ENCODE data around the gene JOSD2.

The JOSD2 gene

DNA sequence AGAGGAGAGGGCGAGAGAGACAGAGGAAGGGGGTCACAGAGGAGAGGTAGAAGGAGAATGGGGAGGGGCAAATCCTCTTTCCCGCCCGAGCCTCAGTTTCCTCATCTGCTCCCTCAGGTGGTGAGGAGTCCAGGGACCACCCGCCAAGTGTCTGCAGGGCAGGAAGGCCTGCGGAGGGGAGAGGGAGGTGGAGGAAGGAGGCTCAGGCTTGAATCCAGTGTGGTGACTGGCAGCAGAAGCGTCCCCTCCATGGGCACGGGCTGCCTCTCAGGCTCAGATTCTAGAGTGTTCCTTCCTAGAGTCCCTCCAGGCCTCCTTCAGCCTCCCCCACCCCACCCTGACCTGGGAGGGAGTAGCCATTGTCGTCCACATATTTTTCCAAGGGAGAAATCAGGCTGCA lies 17.8 kb downstream of the JOSD2 start:
- no peak for ATAC-seq

DNA sequence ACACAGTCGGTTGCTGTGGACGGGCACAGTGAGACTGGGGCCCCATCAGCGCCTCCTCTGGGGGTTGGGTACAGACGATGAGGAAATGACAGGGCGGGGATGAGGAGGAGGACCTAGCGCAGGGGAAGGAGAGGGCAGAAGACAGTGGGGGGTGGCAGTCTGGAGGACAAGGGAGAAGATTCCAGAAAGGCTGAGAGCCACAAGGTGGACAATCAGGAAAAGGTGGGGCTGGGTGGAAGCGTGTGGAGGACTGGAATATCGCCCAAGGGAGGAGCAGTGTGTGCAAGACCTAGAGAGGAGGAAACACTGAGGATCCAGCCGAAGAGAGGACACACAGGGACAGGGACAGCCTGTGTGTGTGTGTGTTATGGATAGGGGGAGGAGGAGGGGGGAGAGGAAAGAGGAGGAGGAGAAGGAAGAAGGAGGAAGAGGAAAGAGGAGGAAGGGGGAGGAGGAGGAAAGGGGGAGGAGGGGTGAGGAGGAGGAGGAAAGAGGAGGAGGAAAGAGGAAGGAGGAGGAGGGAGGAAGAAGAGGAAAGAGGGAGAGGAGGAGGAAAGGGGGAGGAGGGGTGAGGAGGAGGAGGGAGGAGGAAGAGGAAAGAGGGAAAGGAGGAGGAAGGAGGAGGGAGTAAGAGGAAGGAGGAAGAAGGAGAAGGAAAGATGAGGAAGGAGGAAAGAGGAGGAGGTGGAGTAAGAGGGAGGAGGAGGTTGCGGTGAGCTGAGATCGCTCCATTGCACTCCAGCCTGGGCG lies 18.5 kb downstream of the JOSD2 start:
- ATAC-seq: peak; percentile 92
- peak; percentile 63 for DNase-seq

More for the DNA sequence above, 17.8 kb downstream of the JOSD2 start:
- no peak for DNase-seq

DNA sequence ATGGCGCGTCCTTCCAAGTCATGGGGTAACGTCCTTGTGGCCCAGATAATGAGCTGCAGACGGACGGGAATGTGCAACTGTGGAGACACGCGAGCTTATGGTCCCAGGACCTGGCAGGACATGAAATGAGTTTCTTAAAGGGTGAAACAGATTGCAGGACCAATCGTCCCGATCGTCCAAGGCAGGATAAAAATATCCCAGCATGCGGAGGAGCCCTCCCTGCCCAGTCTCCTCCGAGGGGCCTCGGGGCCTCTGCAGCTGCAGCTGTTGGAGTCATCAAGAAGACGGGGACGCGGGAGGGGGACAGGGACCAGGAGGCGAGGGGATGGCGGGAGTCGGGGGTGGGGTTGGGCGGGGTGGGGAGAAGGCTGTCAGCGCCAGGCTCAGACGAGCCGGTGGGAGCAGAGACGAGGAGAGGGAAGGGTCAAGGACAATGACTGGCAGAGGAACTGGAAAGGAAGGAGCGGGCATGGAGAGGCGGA lies 20.0 kb downstream of the JOSD2 start:
- ATAC-seq (no peak), DNase-seq (no peak)

DNA sequence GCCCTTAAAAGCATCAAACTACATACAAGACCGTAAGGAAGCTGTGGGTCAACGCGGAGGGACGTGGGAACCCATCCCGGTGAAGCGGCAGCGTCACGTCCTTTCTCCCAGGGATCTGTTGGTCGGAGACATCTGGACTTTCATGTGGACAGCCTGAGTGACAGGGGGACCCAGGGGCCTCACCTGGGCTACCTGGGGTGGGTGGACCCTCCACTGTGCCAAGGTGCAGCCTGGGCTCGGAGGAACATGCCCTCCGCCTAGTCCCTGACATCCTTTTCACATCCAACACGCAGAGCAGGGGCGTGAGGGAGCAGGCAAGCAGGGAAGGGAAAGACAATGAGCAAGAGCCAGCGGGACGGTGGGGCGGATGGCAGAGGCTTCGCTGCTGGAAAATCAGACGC lies 20.6 kb downstream of the JOSD2 start:
- DNase-seq (no peak), ATAC-seq (no peak)

DNA sequence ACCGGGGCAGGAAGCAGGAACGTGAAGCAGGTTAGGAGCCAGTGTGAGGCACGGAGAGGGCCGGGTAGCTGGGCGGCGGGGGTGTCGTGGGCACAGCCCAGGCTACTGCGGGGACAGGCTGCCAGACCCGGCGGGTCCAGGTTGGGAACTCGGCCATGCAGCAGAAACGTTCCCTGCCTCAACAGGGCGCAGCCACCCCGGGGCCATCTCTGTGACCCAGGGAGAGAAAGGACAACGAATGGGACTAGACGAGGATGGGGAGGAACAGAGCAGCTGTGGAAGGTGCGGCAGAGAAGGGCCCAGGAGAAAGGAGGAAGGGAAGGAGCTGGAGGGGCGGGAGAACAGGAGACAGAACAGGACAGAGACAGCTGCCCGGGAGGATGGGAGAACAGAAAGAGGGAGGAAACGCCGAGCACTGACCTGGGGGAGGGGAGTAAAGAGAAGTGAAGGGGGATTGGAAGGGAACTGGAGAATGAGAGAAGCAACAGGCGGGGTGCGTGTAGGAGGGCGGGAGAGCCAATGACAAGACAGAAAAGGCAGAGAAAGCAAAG lies 21.5 kb downstream of the JOSD2 start:
- DNase-seq: no peak
- no peak for ATAC-seq

DNA sequence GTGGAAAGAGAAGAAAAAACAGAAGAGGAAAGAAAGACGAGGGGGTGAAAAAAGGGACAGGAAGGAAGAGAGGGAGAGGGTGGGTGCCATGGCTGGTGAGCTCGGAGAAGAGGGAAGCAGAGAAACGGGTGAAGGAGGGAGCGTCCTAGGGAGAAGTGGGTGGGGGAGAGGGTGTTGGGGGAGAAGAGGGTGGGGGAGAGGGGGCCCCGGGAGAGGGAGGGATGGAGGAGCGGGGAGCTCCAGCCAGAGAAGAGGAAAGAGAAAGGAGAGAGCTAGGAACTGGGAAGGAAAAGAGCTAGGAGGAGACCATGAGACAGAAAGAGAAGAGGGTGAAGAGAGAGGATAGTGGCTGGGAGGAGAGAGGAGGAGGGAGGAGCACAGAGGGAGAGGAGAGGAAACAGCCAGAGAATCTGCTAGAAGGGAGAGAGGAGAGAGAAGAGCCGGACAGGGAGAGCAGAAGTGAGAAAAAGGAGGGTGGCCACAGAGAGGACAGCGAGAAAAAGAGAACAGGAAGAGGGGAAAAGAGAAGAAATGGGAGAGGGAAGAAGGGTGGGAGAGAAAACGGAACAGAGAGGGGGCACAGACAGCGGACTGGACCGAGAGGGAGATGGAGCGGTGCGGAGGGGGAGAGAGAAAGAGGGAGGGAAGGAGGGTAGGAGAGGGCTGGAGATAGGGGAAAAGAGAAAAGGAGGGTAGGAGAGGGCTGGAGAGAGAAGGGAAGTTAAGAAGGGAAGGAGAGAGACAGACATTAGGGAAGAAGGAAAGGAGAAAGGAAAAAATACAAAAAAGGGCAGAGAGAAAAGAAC lies 22.4 kb downstream of the JOSD2 start:
- no peak for DNase-seq
- ATAC-seq: no peak

DNA sequence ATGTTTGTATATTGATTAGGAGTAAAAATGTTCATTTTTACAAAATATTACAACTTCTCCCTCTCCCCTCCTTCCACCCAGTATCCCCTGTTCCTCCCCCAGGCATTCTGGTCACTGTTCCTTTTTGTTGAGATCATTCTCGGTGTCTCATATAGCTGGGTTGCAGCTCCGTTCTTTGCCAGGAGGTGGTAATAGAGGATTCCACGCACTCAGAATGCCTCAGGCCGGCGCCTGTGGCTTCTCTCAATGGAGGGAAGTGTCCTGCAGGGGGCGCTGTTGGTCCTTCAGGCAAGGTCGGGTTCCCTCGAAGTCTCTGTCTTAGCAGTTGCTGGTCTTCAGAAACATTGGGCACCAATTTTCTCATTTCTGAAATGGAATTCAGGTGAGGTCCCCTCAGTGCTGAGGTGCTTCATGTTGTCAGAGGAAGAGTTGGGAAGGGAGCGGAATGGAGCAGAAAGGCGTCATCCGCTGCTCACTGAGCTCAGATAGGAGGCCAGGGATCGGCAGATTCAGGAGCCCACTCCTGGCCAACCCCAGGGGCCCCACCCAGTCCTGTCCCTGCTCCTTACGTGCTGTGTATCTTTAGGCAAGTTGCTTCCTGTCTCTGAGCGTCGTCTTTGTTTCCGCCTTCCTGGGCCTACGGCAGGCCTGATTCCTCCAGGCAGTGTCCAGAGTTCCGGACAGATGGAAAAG lies 24.0 kb downstream of the JOSD2 start:
- DNase-seq (peak; percentile 77), ATAC-seq (no peak)

DNA sequence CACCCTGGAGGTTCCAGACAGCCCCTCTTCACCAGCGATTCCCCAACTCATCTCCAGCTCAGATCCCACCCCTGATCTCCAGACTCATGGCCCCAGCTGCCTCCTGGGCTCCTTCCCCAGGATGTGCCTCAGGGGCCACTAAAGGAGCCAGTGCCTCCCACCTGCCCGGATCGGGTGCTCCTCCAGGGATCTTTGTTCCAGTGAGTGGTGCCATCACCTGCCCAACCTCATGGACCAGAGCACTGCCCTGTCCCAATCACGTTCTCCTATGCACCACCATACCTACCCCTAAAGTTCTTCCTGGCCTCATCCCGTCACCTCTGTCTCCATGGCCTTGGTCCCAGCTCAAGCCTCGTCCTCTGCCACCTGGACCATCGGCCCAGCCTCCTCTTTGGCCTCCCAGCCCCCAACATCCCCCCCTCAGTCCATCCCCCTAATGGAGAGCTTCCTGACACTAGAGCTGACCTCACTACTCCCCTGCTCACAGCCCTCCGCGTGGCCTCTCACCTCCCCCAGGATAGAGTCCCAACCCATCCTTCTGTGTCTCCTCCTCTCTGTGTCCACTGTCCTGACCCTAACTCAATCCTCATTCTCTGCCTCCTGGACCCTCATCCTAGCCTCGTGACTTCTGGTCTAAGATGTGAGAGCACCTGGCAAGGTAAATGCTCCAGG lies 25.6 kb downstream of the JOSD2 start:
- DNase-seq: no peak
- no peak for ATAC-seq

DNA sequence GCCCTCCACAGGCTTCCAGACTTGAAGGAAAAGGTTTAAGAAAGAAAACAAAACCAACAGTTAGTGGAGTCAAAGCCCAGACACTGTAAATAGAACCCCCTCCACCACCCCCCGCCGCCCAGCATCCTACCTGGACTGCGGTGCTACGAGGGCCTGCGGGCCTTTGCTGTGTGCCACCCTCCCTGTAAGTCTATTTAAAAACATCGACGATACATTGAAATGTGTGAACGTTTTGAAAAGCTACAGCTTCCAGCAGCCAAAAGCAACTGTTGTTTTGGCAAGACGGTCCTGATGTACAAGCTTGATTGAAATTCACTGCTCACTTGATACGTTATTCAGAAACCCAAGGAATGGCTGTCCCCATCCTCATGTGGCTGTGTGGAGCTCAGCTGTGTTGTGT lies 28.1 kb downstream of the JOSD2 start:
- ATAC-seq: no peak
- no peak for DNase-seq

DNA sequence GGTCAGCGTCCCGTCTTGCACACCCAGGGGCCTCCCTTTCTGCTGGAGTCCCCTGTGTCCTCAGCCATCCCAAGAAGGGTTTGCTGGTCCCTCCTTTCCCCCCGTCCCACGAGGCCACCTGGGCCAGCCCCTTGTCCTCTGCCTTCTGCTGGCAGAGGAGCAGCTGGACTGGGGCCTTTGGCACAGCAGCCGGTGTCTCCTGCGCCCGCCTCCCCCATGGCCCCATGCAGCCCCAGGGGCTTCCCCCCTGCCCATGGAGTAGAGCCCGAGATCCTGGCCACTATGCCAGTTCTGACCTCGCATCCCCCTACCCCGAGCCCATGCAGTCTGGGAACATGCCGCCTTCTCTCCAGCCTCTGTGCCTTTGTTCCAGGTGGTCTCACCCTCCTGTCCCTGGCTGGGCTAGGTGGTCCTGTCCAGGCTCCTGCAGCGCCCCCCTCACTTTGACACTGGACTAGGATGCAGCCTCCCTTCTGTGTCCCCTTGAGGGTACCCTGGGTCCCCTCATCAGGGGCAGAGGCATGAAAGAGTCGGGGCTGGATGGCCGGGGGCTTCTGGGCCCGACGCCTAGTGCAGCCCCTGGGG lies 28.6 kb downstream of the JOSD2 start:
- DNase-seq: no peak
- ATAC-seq: no peak

DNA sequence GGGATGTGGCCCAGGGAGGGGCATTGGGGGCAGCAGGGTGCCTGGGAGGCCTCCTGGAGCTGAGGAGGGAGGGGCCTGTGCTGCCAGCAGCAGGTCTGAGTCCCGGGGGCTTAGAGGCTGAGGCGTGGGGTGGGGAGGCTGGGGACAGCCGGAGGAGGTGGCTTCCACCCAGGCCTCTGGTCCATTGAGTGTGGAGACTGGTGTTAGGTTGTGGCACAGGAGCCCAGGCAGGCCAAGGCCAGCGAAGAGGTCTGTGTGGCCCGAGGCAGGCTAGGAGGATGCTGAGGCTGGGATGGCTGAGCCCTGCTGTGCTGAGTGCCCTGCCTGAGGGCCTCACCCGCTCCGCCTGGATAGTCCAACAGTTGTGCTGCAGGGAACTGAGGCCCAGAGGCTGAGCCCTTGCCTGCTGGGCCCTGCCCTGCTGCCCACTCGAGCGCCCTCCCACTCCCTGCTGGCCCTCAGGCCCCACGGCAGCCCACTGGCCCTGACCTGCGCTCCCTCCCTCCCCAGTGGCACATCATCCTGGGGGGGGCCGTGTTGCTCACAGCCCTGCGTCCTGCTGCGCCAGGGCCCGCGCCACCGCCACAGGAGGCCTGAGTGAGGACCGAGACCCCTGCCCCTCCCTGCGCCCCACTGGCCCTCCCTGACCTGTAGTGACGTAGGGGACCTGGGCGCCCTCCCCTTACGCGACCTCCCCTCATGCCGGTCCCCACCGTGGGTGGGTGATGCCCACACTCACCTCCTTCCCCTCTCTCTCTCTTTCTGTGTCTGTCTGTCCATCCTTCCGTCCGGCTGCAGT lies 29.4 kb downstream of the JOSD2 start:
- DNase-seq: no peak
- ATAC-seq: no peak

DNA sequence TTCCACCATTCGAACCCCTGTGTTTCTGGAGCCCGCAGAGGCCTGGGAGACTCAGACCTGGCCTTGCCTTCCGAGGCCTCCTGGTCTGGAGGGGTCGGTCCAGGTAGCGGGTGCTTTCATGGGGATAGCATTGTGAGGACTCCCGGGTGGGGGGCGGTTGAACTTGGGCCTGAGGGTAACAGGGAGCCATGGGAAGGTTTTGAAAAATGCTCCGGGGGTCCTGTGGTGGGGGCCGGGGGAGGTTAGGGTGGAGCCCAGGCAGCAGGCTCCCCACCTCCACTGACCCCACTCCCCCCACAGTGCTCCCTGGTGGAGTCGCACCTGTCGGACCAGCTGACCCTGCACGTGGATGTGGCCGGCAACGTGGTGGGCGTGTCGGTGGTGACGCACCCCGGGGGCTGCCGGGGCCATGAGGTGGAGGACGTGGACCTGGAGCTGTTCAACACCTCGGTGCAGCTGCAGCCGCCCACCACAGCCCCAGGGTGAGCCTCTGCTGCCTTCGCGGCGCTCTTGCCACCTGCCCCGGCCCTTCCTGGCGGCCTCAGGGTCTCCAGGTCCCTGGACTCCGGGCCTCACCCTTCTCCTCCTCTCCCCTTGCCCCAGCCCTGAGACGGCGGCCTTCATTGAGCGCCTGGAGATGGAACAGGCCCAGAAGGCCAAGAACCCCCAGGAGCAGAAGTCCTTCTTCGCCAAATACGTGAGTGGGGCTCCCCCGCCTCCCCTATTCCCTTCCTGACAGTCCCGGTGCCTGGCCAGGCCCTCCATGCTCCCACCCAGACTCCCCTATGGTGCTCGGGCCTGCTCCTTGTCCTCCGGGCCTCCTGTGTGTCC lies 30.5 kb downstream of the JOSD2 start:
- no peak for DNase-seq

DNA sequence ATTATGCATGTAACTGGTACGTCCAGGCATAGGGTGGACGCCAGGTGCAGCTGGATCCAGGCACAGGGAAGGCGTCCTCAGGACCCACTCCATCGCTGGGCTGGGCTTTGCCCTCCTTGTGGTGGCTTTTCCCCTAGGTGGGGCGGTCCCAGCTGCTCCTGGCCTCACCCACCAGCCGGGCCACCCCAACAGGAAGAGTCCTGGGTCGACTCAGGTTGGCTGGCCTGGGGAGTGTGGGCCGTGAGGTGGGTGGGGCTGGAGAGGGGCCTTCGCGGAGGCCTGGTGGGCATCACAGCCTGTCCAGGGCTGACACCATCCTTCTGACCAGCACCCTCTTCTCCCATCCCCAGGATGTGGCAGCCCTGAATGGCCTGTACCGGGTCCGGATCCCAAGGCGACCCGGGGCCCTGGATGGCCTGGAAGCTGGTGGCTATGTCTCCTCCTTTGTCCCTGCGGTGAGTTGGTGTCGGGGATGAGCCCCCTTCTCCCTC lies 31.2 kb downstream of the JOSD2 start:
- no peak for DNase-seq
- no peak for ATAC-seq

More for the DNA sequence above, 30.5 kb downstream of the JOSD2 start:
- ATAC-seq: no peak

DNA sequence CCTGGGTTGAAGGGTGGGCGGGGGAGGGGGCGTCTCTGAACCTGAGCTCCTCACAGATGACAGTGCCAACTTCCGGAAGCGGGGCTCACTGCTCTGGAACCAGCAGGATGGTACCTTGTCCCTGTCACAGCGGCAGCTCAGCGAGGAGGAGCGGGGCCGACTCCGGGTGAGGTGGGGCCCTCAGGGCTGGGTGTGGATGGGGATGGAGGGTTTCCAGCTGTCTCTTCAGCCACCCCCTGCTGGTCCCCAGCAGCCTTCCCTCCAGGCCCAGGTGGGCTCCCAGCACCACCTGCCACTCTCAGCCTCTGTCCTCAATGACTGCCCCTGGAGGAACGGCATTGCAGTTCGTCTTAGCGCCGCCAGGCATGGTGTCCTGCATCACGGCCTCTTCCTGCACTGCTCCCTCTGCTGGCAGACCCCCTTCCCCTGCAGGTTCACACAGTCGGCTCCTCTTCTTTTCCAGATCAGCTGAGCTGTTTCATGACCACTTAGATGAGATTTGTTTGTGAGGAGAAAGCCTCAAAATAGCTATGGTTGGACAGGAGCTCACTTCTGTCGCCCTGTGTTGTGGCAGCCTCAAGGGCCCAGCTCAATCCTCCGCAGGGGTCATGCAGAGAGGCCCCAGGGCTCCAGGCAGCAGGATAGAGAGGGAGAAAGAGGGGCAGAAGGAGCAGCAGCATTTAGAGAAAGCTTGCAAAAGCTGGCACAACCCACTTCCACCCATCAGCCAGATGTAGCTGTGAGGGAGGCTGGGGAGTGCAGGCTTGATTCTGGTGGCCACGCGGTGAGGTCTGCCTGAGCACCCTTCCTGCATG lies 31.9 kb downstream of the JOSD2 start:
- DNase-seq: peak; percentile 37
- ATAC-seq: no peak

DNA sequence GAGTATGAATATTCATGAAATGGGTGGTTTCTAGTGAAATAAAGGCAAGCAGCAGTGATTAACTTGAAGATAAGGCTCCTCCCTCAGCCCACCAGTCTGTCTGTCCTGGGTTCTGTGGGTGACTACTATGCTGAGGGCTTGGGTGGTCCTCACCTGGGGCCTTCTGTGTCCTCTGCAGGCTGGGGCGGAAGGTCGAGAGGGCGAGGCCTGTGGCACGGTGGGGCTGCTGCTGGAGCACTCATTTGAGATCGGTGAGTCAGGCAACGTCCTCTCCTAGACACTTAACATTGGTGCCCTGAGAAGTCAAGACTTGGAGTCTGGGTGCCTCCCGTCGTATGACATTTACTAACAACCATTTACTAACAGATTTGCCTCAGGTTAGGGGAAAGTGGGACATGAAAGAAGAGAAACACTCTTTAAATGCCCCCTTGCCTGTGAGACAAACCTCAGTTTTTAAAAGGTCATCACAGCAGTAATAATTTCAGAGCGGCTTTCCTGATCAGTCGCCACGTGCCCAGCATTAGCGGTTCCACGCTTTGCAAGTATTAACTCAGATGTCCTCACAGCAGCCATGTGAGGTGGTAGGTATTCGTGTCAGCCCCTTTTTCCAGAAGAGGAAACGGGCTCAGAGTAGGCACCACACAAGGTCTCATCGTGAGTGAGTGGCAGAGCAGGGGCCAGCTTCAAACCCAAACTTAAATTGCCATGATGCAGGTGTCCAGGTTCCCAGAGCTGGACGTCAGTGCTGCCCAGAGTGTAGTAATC lies 33.1 kb downstream of the JOSD2 start:
- ATAC-seq: no peak
- DNase-seq: no peak

DNA sequence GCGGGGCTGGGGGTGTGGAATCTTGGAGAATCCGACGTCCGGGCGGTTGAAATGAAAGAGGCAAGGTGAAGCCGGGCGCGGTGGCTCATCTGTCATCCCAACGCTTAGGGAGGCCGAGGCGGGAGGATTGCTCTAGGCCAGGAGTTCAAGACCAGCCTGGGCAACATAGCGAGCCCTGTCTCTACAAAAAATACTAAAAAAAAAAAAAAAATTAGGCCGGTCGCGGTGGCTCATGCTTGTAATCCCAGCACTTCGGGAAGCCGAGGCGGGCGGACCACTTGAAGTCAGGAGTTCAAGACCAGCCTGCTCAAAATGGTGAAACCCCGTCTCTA lies 34.1 kb downstream of the JOSD2 start:
- ATAC-seq: no peak
- DNase-seq: no peak

DNA sequence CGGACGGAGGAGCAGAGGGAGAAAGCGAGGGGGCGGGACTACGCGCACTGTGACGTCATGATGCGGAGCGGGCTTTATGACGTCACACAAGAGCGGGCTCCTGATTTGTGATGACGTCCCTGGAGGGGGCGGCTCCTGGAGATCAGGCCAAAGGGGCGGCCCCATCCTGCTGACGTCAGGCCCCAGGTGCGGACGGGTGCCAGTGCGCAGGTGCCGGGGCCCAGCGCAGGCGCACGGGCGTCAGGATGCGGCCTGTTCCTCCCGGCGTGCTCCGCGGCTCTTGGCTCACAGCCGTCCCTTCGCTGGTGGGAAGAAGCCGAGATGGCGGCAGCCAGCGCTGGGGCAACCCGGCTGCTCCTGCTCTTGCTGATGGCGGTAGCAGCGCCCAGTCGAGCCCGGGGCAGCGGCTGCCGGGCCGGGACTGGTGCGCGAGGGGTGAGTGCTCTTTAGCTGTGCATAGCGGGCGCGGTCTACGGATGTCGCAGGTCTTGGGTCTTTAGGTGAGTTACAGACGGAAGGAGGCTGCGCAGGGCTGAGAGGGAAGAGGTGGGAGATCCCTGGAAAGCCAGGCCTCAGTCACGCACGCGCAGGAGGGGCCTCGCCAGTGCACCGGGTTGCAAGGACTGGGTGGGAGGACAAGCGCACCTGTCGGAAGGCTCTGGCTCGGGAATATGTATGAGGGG lies 34.6 kb downstream of the JOSD2 start, which contains the start of the genes EMC10 and GARIN5A:
Gene EMC10, plus strand, starts transcription at position 284 of the 683 bp plus-strand sequence. Its CDS starts 38 bp downstream, at position 322.
Gene GARIN5A, minus strand, starts transcription at position 625 of the 683 bp plus-strand sequence. Its CDS starts 460 bp downstream, at position 165.
- peak; percentile 96 for ATAC-seq
- DNase-seq: peak; percentile 96
